Left ventricle myocardium inferior (tissue), 1 donor: ENCODE results near the gene MBD1. TPM values are rescaled to one million over a fixed set of nuclear protein-coding genes. Genes with fewer than 3 reads are reported as not detected.

Experiments used
- DNase-seq: peaks from one replicate; pipeline ENCODE4 v3.0.0-alpha.2; 2020
- H3K27ac ChIP-seq: fragments of 200-600 bp; replicated peaks from 2 replicates; pipeline ENCODE4 v1.8.0; 2021
- H3K27me3 ChIP-seq: fragments of 200-600 bp; 2 replicates; pipeline ENCODE4 v1.8.0; 2021; ENCODE audit warnings: low read depth
- H3K36me3 ChIP-seq: fragments of 200-600 bp; 2 replicates; pipeline ENCODE4 v1.8.0; 2021
- H3K4me1 ChIP-seq: fragments of 200-600 bp; 2 replicates; pipeline ENCODE4 v1.8.0; 2021
- H3K4me3 ChIP-seq: fragments of 200-600 bp; 2 replicates; pipeline ENCODE4 v1.8.0; 2021; ENCODE audit warnings: mild to moderate bottlenecking, moderate library complexity
- H3K9me3 ChIP-seq: fragments of 200-600 bp; replicated peaks from 2 replicates; pipeline ENCODE4 v1.8.0; 2021
- intact Hi-C: fragments of 100-400 bp; cut with micrococcal nuclease; formaldehyde crosslinking; loops from one replicate; pipeline ENCODE4 v1.11.0; 2022
- total RNA-seq: library from RNA; stranded (reverse); fragmentation: NEBNext Ultra II Directional; extraction: Animal tissue kit (Norgen Biotek cat#: 25700); gene quantifications from one replicate; pipeline ENCODE4 v1.2.1, GENCODE V29; 2021
- TF ChIP-seq, protein P1 (sequence below): fragments of 200-600 bp; IDR thresholded peaks from 2 replicates; pipeline ENCODE4 v1.8.0; 2021; ENCODE audit warnings: antibody characterized with exemption, mild to moderate bottlenecking, borderline replicate concordance
- donor health status: DM: no; HTN: yes; CAD: no; lungs with severe emphysema.

MBD1 gene
- total RNA-seq, 1 donor from 2014 or later: 50.2 TPM

DNA sequence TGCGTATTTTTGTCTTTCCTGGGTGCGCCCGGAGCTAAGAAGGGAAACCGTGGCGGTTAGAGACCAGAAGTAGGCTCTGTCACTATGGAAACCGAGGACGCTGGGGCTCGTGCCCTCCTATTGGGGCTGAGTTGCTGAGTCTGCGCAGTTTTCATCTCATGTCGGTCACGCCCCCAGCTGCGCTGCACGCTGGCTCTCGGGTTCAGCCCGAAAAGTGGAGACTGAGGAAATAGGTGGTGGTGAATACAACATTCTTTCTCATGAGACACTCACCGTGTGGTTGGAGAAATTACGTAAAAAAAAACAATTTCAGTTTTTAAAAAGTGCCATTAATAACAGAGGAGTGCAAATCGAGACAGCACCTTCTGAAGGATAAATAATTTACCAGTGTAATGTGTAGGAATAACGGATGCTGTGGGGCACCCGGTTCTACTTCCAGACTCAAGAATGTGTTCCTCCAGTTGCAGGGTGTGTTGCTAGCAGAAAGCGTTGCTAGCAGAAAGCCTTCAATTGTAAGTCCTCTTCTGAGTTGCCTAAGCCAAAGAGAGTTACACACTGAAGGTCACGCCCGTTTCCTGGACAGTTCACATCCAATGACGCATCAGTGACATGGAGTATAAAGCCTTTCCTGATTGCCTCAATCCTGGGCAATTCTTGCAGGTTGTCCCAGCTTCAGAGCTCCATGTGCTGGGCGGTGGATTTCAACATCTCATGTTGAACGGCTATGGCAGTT is 26.6 kb upstream of the MBD1 start:
- peaks cover 30% of the 10 kb centered on the region for H3K27me3 ChIP-seq
- intact Hi-C loops: no loop called here
- peak overlapping the region; percentile 65 for H3K4me3 ChIP-seq
- no peaks in the 10 kb centered on the region for H3K36me3 ChIP-seq
- peak overlapping the region; percentile 12 for H3K27ac ChIP-seq
- TF ChIP-seq, protein P1, sequence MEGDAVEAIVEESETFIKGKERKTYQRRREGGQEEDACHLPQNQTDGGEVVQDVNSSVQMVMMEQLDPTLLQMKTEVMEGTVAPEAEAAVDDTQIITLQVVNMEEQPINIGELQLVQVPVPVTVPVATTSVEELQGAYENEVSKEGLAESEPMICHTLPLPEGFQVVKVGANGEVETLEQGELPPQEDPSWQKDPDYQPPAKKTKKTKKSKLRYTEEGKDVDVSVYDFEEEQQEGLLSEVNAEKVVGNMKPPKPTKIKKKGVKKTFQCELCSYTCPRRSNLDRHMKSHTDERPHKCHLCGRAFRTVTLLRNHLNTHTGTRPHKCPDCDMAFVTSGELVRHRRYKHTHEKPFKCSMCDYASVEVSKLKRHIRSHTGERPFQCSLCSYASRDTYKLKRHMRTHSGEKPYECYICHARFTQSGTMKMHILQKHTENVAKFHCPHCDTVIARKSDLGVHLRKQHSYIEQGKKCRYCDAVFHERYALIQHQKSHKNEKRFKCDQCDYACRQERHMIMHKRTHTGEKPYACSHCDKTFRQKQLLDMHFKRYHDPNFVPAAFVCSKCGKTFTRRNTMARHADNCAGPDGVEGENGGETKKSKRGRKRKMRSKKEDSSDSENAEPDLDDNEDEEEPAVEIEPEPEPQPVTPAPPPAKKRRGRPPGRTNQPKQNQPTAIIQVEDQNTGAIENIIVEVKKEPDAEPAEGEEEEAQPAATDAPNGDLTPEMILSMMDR: no peak
- H3K9me3 ChIP-seq: peaks cover 8% of the 10 kb centered on the region
- DNase-seq: peak; percentile 90
- H3K4me1 ChIP-seq: peaks cover 9% of the 10 kb centered on the region

DNA sequence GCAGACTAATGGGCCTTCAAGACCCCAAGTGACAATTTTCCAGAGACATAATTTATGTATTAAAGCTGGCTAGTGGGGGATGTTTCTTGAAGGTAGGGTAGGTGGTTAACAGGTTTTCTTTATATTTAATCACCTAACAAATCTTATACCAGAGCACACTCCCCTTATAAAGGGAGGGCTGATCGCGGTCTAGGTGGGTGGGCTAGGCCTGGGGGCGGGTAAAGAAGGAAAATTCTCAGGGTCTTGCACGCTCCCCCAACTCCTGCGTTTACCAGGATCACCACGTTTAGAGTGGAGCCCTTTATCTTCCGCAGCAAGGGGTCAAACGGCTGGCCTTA is 26.0 kb upstream of the MBD1 start:
- Histone ChIP-seq H3K27ac (no peak overlapping the region), H3K9me3 (peaks cover 8% of the 10 kb centered on the region), H3K4me3 (peak overlapping the region; percentile 65), H3K4me1 (peaks cover 9% of the 10 kb centered on the region), H3K27me3 (peaks cover 36% of the 10 kb centered on the region), H3K36me3 (no peaks in the 10 kb centered on the region)
- no peak for DNase-seq
- TF ChIP-seq, protein P1: no peak
- intact Hi-C loops: no loop called here

DNA sequence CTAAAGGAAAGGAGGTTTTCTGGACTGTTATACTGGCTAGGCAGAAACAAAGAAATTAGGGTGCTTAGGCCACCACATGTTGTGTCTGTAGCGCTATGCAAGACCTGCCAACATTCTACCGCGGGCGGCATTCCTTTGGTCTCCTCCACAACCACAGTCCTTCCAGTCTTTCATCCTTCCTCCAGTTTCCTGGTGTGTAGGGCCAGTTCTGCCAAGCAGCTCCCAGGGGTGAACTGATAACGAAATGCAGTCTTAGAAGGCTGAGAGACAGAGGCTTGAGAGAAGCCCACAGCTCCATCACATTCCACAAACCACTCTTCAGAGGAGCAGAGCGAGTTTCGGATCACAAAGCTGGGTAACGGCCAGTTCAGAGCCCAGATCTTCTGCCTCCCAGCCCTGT is 25.6 kb upstream of the MBD1 start:
- peaks cover 9% of the 10 kb centered on the region for H3K4me1 ChIP-seq
- peak overlapping the region; percentile 65 for H3K4me3 ChIP-seq

DNA sequence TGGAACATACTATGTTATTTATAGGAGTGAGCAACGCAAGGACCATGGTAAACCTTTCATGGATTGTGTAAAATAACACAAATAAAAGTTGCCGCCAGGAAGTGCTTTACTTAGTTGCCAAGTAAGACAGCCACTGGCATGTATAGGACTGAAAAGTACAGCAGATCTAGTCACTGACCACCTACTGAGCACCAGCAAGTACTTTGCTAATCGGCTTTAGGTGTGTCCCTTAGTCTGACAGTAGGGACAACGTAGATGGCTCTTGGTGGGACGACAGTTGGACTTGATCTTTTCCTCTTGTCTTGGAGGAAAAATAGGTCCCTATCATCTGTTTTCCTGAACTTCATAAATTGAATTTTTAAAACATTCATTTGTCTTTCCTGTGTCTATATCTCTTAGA is 19.8 kb upstream of the MBD1 start:
- DNase-seq: no peak
- peaks cover 68% of the 10 kb centered on the region for H3K27me3 ChIP-seq
- H3K4me3 ChIP-seq: no peak overlapping the region
- peaks cover 8% of the 10 kb centered on the region for H3K9me3 ChIP-seq
- intact Hi-C loops: no loop called here
- H3K4me1 ChIP-seq: peaks cover 14% of the 10 kb centered on the region
- TF ChIP-seq, protein P1: no peak
- no peak overlapping the region for H3K27ac ChIP-seq
- no peaks in the 10 kb centered on the region for H3K36me3 ChIP-seq

More for the DNA sequence above, 25.6 kb upstream of the MBD1 start:
- no peak for DNase-seq
- intact Hi-C loops: no loop called here
- Histone ChIP-seq H3K27me3 (peaks cover 40% of the 10 kb centered on the region), H3K27ac (no peak overlapping the region), H3K36me3 (no peaks in the 10 kb centered on the region), H3K9me3 (peaks cover 8% of the 10 kb centered on the region)
- TF ChIP-seq, protein P1: no peak

DNA sequence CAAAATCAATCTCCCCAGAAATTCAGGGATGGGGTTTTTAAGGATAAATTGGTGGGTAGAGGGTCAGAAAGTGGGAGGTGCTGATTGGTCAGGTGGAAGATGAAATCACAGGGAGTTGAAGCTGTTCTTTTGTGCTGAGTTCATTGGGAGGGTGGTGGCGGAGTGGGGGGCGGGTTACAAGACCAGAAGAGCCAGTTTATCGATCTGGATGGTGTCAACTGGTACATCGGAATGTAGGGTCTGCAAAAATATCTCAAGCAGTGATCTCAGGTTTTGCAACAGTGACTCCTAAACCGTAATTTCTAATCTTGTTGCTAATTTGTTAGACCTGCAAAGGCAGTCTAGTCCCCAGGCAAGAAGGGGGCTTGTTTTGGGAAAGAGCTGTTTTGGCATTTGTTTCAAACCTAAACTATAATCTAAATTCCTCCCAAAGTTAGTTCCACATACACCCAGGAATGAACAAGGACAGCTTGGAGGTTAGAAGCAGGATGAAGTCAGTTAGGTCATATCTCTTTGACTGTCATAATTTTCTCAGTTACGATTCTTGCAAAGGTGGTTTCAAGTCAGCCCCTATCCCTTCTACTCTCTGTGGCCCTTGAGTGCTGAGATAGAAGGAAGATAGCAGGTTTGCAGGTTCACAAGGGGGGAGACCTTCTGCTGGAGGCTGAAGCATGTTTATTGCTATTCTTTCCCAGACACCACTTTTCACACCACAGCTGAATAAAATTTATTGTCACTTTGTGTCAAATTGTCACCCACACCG is 18.5 kb upstream of the MBD1 start:
- Histone ChIP-seq H3K4me1 (peaks cover 14% of the 10 kb centered on the region), H3K27me3 (peaks cover 62% of the 10 kb centered on the region), H3K9me3 (peaks cover 3% of the 10 kb centered on the region), H3K4me3 (no peak overlapping the region), H3K27ac (no peak overlapping the region), H3K36me3 (no peaks in the 10 kb centered on the region)
- TF ChIP-seq, protein P1: no peak
- intact Hi-C loops: no loop called here
- no peak for DNase-seq
